Neural cell (in vitro differentiated cells): ENCODE measurements around the gene SP140L. TPM values are rescaled to one million over a fixed set of nuclear protein-coding genes. Genes with fewer than 3 reads are reported as not detected.

ENCODE experiments used
- H2AFZ ChIP-seq: fragments of 200-600, 300-800 bp; sonication (generic), shearing (Covaris generic); 2 replicates; pipeline ENCODE4 v1.6.0; 2014; ENCODE audit warnings: low read depth, mild to moderate bottlenecking, antibody characterized with exemption, low read length, moderate library complexity
- H3F3A ChIP-seq: fragments of 200-600 bp; shearing (Covaris generic); 2 replicates; pipeline ENCODE4 v1.6.1; 2016; ENCODE audit warnings: mild to moderate bottlenecking, moderate library complexity, mixed read lengths, antibody characterized with exemption, low read length; ENCODE audit not compliant: insufficient read depth, poor library complexity, severe bottlenecking
- H3K27ac ChIP-seq: fragments of 200-600, 300-800 bp; sonication (generic), shearing (Covaris generic); 2 replicates; pipeline ENCODE4 v1.5.1; 2014; ENCODE audit warnings: mild to moderate bottlenecking, low read length, moderate library complexity
- H3K27me3 ChIP-seq: fragments of 300-800, 200-600 bp; sonication (generic), shearing (Covaris generic); 2 replicates; pipeline ENCODE4 v1.6.0; 2014; ENCODE audit warnings: mild to moderate bottlenecking, low read depth, low read length, moderate library complexity; ENCODE audit not compliant: insufficient read depth
- H3K36me3 ChIP-seq: fragments of 300-800, 200-600 bp; sonication (generic), shearing (Covaris generic); 2 replicates; pipeline ENCODE4 v1.5.1; 2014; ENCODE audit warnings: mild to moderate bottlenecking, antibody characterized with exemption, low read length, moderate library complexity; ENCODE audit not compliant: insufficient read depth
- H3K4me2 ChIP-seq: fragments of 300-800, 200-600 bp; sonication (generic), shearing (Covaris generic); 2 replicates; pipeline ENCODE4 v1.6.0; 2014; ENCODE audit warnings: mild to moderate bottlenecking, low read length
- H3K4me3 ChIP-seq: fragments of 300-800, 200-600 bp; sonication (generic), shearing (Covaris generic); 2 replicates; pipeline ENCODE4 v1.5.1; 2014; ENCODE audit warnings: mild to moderate bottlenecking, low read length, moderate library complexity
- H3K79me2 ChIP-seq: fragments of 200-600 bp; shearing (Covaris generic); replicated peaks from 2 replicates; pipeline ENCODE4 v1.6.0; 2014; ENCODE audit warnings: mild to moderate bottlenecking, low read length, moderate library complexity; ENCODE audit not compliant: insufficient read depth
- H3K9ac ChIP-seq: fragments of 300-800, 200-600 bp; sonication (generic), shearing (Covaris generic); 2 replicates; pipeline ENCODE4 v1.6.1; 2016; ENCODE audit warnings: mild to moderate bottlenecking, low read length, mixed read lengths
- H3K9me2 ChIP-seq: fragments of 200-600 bp; shearing (Covaris generic); 2 replicates; pipeline ENCODE4 v1.6.1; 2016; ENCODE audit warnings: mild to moderate bottlenecking, low read length, mixed read lengths; ENCODE audit not compliant: insufficient read depth
- H3K9me3 ChIP-seq: fragments of 200-600, 300-800 bp; sonication (generic), shearing (Covaris generic); 2 replicates; pipeline ENCODE4 v1.6.1; 2016; ENCODE audit warnings: mild to moderate bottlenecking, mixed run types, low read length, moderate library complexity, mixed read lengths
- H4K20me1 ChIP-seq: fragments of 200-600 bp; shearing (Covaris generic); 2 replicates; pipeline ENCODE4 v1.6.1; 2016; ENCODE audit warnings: mild to moderate bottlenecking, mixed run types; ENCODE audit not compliant: insufficient read depth
- CTCF ChIP-seq: fragments of 450-650 bp; IDR thresholded peaks from 2 replicates; pipeline ENCODE4 v1.5.1; 2014; ENCODE audit warnings: antibody characterized with exemption, mild to moderate bottlenecking, moderate library complexity; ENCODE audit not compliant: poor library complexity, severe bottlenecking
- EP300 ChIP-seq: fragments of 450-650 bp; conservative IDR thresholded peaks from 2 replicates; pipeline ENCODE4 v1.6.1; 2014; ENCODE audit warnings: antibody characterized with exemption, mild to moderate bottlenecking, moderate library complexity; ENCODE audit not compliant: poor library complexity, severe bottlenecking
- EZH2 ChIP-seq: fragments of 200-600, 300-800 bp; shearing (Covaris generic), sonication (generic); IDR thresholded peaks from 2 replicates; pipeline ENCODE4 v1.6.1; 2014; ENCODE audit warnings: antibody characterized with exemption, low read length, borderline replicate concordance, mild to moderate bottlenecking; ENCODE audit not compliant: insufficient read depth, poor library complexity, severe bottlenecking
- MXI1 ChIP-seq: fragments of 450-650 bp; conservative IDR thresholded peaks from 2 replicates; pipeline ENCODE4 v1.6.1; 2014; ENCODE audit warnings: antibody characterized with exemption, mild to moderate bottlenecking; ENCODE audit not compliant: poor library complexity, severe bottlenecking
- POLR2AphosphoS5 ChIP-seq: IDR thresholded peaks from 2 replicates; pipeline ENCODE4 v1.6.1; 2012
- RAD21 ChIP-seq: fragments of 450-650 bp; conservative IDR thresholded peaks from 2 replicates; pipeline ENCODE4 v1.6.1; 2014; ENCODE audit warnings: antibody characterized with exemption, mild to moderate bottlenecking, moderate library complexity
- SMC3 ChIP-seq: fragments of 450-650 bp; conservative IDR thresholded peaks from 2 replicates; pipeline ENCODE4 v1.6.1; 2014; ENCODE audit warnings: antibody characterized with exemption, mild to moderate bottlenecking, moderate library complexity; ENCODE audit not compliant: poor library complexity
- TAF1 ChIP-seq: IDR thresholded peaks from 2 replicates; pipeline ENCODE4 v1.6.1; 2012; ENCODE audit warnings: low read depth
- polyA plus RNA-seq: library from polyadenylated mRNA; depleted of rRNA; stranded (reverse); fragments of >200 nt; gene quantifications from 2 replicates; pipeline ENCODE4 v1.2.3, GENCODE V29; 2014
- TF ChIP-seq, protein P1 (sequence below): IDR thresholded peaks from 2 replicates; pipeline ENCODE4 v1.6.1; 2012; ENCODE audit warnings: borderline replicate concordance

Gene SP140L
- polyA plus RNA-seq, 1 donor from 2014 or later = not detected

DNA sequence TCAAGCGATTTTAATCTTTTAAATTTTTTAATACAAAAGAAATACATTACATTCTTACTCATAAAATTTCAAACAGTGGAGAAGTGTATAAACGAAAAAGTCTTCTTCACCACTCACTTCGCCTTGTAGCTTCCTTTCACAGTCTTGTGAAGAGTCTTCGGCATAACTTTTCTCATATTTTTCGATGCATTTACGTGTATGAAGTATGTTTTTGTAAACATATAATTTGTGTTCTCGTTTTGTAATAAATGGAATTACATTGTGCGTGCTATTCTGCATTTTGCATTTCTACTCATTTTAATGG, 1.1 kb downstream of the SP140L start:
- H3K79me2 ChIP-seq = no peaks in the 10 kb centered on the region
- no peaks in the 10 kb centered on the region for H3K27me3 ChIP-seq
- H3K4me2 ChIP-seq = no peak overlapping the region
- no peaks in the 10 kb centered on the region for H3F3A ChIP-seq
- H2AFZ ChIP-seq = no peak overlapping the region
- H3K27ac ChIP-seq = no peak overlapping the region
- H4K20me1 ChIP-seq = no peaks in the 10 kb centered on the region
- no peaks in the 10 kb centered on the region for H3K36me3 ChIP-seq
- TF ChIP-seq RAD21 (no peak), EZH2 (no peak), TAF1 (no peak), POLR2AphosphoS5 (no peak), SMC3 (no peak)
- TF ChIP-seq, protein P1, sequence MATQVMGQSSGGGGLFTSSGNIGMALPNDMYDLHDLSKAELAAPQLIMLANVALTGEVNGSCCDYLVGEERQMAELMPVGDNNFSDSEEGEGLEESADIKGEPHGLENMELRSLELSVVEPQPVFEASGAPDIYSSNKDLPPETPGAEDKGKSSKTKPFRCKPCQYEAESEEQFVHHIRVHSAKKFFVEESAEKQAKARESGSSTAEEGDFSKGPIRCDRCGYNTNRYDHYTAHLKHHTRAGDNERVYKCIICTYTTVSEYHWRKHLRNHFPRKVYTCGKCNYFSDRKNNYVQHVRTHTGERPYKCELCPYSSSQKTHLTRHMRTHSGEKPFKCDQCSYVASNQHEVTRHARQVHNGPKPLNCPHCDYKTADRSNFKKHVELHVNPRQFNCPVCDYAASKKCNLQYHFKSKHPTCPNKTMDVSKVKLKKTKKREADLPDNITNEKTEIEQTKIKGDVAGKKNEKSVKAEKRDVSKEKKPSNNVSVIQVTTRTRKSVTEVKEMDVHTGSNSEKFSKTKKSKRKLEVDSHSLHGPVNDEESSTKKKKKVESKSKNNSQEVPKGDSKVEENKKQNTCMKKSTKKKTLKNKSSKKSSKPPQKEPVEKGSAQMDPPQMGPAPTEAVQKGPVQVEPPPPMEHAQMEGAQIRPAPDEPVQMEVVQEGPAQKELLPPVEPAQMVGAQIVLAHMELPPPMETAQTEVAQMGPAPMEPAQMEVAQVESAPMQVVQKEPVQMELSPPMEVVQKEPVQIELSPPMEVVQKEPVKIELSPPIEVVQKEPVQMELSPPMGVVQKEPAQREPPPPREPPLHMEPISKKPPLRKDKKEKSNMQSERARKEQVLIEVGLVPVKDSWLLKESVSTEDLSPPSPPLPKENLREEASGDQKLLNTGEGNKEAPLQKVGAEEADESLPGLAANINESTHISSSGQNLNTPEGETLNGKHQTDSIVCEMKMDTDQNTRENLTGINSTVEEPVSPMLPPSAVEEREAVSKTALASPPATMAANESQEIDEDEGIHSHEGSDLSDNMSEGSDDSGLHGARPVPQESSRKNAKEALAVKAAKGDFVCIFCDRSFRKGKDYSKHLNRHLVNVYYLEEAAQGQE = no peak
- no peaks in the 10 kb centered on the region for H3K9me3 ChIP-seq
- no peaks in the 10 kb centered on the region for H3K9me2 ChIP-seq
- no peak overlapping the region for H3K9ac ChIP-seq
- H3K4me3 ChIP-seq = no peak overlapping the region

DNA sequence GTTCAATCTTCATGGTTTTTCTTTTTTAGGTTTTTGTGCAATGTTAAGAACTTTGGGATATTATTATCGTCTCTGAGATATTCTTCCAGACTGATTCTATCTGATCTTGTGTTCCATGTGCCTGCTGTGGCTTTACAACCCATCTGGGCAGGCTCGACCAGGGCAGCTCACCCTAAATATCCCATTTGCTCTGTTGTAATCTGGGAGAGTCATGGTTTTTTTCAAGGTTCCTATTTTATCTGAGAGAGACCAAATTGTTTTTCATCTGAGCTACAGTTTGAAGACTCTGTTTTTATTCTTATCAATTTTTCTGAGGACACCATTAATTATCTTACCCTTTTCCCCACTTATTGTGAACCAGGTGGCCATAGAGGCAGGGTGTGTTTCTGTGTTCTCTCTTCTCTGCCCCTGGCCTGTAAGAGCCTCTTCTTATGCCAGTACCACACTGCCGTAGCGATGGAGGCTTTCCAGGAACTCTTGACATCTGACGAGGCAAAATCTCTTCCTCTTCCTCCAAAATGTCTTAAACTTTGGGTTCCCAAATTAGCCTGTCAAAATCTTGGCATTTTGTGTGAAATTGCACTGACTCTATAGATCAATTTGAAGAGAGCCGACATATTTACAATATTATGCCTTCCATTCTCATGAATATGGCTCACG, 3.1 kb downstream of the SP140L start:
- no peak overlapping the region for H2AFZ ChIP-seq
- H3K9me3 ChIP-seq = no peaks in the 10 kb centered on the region
- no peaks in the 10 kb centered on the region for H3K27me3 ChIP-seq
- no peaks in the 10 kb centered on the region for H3K36me3 ChIP-seq
- no peak overlapping the region for H3K27ac ChIP-seq
- no peaks in the 10 kb centered on the region for H4K20me1 ChIP-seq
- H3K4me2 ChIP-seq = no peak overlapping the region
- no peak overlapping the region for H3K4me3 ChIP-seq
- no peaks in the 10 kb centered on the region for H3K9me2 ChIP-seq
- TF ChIP-seq SMC3 = no peak
- no peak for TF ChIP-seq CTCF
- no peak for TF ChIP-seq MXI1
- TF ChIP-seq, protein P1 = no peak
- TF ChIP-seq RAD21 = no peak
- no peak for TF ChIP-seq EZH2
- TF ChIP-seq POLR2AphosphoS5 = no peak
- no peak for TF ChIP-seq EP300
- no peak for TF ChIP-seq TAF1
- H3F3A ChIP-seq = no peaks in the 10 kb centered on the region
- H3K9ac ChIP-seq = no peak overlapping the region
- H3K79me2 ChIP-seq = no peaks in the 10 kb centered on the region
